Gastrocnemius medialis (tissue), 4 donors: ENCODE results near the gene GPR176. TPM values are rescaled to one million over a fixed set of nuclear protein-coding genes. Genes with fewer than 3 reads are reported as not detected.

Experiments
- ATAC-seq, 2 donors: fragments of 150-250 bp; one replicate each; pipeline ENCODE4 v1.9.1; 2016
- DNase-seq, 2 donors: peaks; one replicate each; pipeline ENCODE4 v3.0.0-alpha.2; 2019
- H3K27ac ChIP-seq, 4 donors: fragments of 200-600 bp; sonication (generic); 1 replicate in 1 of 4; 2 replicates in 3 of 4; pipeline ENCODE4 v1.5.1; 2016 to 2018; ENCODE audit warnings: mild to moderate bottlenecking in 2 of 4, moderate library complexity in 1 of 4
- H3K27me3 ChIP-seq, 3 donors: fragments of 200-600 bp; sonication (generic) in 2 of 3; 1 replicate in 1 of 3; 2 replicates in 2 of 3; pipeline versions ENCODE4 v1.5.1 to v1.6.0; 2016 to 2019; ENCODE audit warnings: mild to moderate bottlenecking in 1 of 3, moderate library complexity in 1 of 3
- H3K36me3 ChIP-seq, 2 donors: fragments of 200-600 bp; sonication (generic) in 1 of 2; one replicate each; pipeline ENCODE4 v1.5.1; 2017 to 2018
- H3K4me1 ChIP-seq, 2 donors: fragments of 200-600 bp; sonication (generic) in 1 of 2; one replicate each; pipeline ENCODE4 v1.5.1; 2016 to 2017; ENCODE audit warnings: mild to moderate bottlenecking in 2 of 2
- H3K4me3 ChIP-seq, 4 donors: fragments of 200-600 bp; sonication (generic) in 3 of 4; 1 replicate in 1 of 4; 2 replicates in 3 of 4; pipeline ENCODE4 v1.5.1; 2016 to 2019; ENCODE audit warnings: mild to moderate bottlenecking in 2 of 4
- H3K9me3 ChIP-seq, 3 donors: fragments of 200-600 bp; sonication (generic) in 2 of 3; 1 replicate in 1 of 3; 2 replicates in 2 of 3; pipeline ENCODE4 v1.5.1; 2016 to 2019
- CTCF ChIP-seq, 5 experiments: fragments of 450-650 bp in 3 of 5; fragments of 200-600 bp in 2 of 5; sonication (generic) in 2 of 5; IDR thresholded peaks in 4 of 5; conservative IDR thresholded peaks in 1 of 5; 1 replicate in 4 of 5; 2 replicates in 1 of 5; pipeline ENCODE4 v1.5.1; 2016 to 2019; ENCODE audit warnings: antibody characterized with exemption in 5 of 5, mild to moderate bottlenecking in 3 of 5, moderate library complexity in 3 of 5
- POLR2A ChIP-seq, 2 donors: fragments of 450-650 bp; IDR thresholded peaks; one replicate each; pipeline ENCODE4 v1.6.1; 2017; ENCODE audit warnings: antibody characterized with exemption in 2 of 2, mild to moderate bottlenecking in 2 of 2, moderate library complexity in 2 of 2
- in situ Hi-C, 4 donors: fragments of 200-750 bp; cut with MboI; loops; one replicate each; pipeline versions ENCODE4 v1.15.0 to v1.8.0; 2017; ENCODE audit warnings: low sequenced_read_pairs in 4 of 4
- intact Hi-C: fragments of 100-400 bp; cut with DNase I; formaldehyde crosslinking; loops from one replicate; pipeline ENCODE4 v1.15.1; 2023; ENCODE audit warnings: low total_unique reads
- total RNA-seq, 4 donors: library from RNA; depleted of rRNA; stranded (reverse); fragments of >200 nt; gene quantifications; one replicate each; pipeline versions ENCODE4 v1.1.0 to v1.2.3, GENCODE V29; 2016

The GPR176 gene
- total RNA-seq, 4 donors from 2014 or later, result 1.1 to 3.0 (median 1.7) TPM

- Histone ChIP-seq H3K27ac (no peak overlapping the region), H3K27me3 (no peaks in the 10 kb centered on the region), H3K36me3 (no peaks in the 10 kb centered on the region), H3K4me3 (no peak overlapping the region), H3K9me3 (no peaks in the 10 kb centered on the region), H3K4me1 (no peaks in the 10 kb centered on the region)
- in situ Hi-C loops, result no loop called here
- intact Hi-C loops, result no loop called here
- TF ChIP-seq CTCF (IDR thresholded peaks at IDR 0.05 in 4 of 5, conservative IDR thresholded peaks at IDR 0.05 in 1 of 5) (no peak), POLR2A (IDR thresholded peaks at IDR 0.05) (no peak)
- DNase-seq, result no peak
- ATAC-seq, result no peak
Observed at GRCh38 chr15:39889601-39890000, 30.5 kb downstream of the GPR176 start.

- Histone ChIP-seq H3K36me3 (no peaks in the 10 kb centered on the region), H3K27ac (no peak overlapping the region), H3K9me3 (no peaks in the 10 kb centered on the region), H3K4me1 (no peaks in the 10 kb centered on the region), H3K4me3 (no peak overlapping the region), H3K27me3 (no peaks in the 10 kb centered on the region)
- no peak for DNase-seq
- TF ChIP-seq CTCF (IDR thresholded peaks at IDR 0.05 in 4 of 5, conservative IDR thresholded peaks at IDR 0.05 in 1 of 5), result no peak
- no peak for TF ChIP-seq POLR2A (IDR thresholded peaks at IDR 0.05)
- intact Hi-C loops (no loop called here), in situ Hi-C loops (no loop called here)
- ATAC-seq, result no peak
Observed at GRCh38 chr15:39888809-39889208, 31.3 kb downstream of the GPR176 start.

- DNase-seq, result no peak
- intact Hi-C loops, result no loop called here
- ATAC-seq, result no peak
- in situ Hi-C loops, result no loop called here
- H3K4me3 ChIP-seq, result no peak overlapping the region
- TF ChIP-seq CTCF (IDR thresholded peaks at IDR 0.05 in 4 of 5, conservative IDR thresholded peaks at IDR 0.05 in 1 of 5) (no peak), POLR2A (IDR thresholded peaks at IDR 0.05) (no peak)
- H3K36me3 ChIP-seq, result no peaks in the 10 kb centered on the region
- no peaks in the 10 kb centered on the region for H3K9me3 ChIP-seq
- no peaks in the 10 kb centered on the region for H3K27me3 ChIP-seq
- no peaks in the 10 kb centered on the region for H3K4me1 ChIP-seq
- H3K27ac ChIP-seq, result no peak overlapping the region
Observed at GRCh38 chr15:39888243-39888642, 31.8 kb downstream of the GPR176 start.

GRCh38 chr15:39887832-39888231 lies 32.2 kb downstream of the GPR176 start:
- Histone ChIP-seq H3K4me1 (no peaks in the 10 kb centered on the region), H3K36me3 (no peaks in the 10 kb centered on the region), H3K9me3 (no peaks in the 10 kb centered on the region), H3K4me3 (no peak overlapping the region), H3K27ac (no peak overlapping the region), H3K27me3 (no peaks in the 10 kb centered on the region)
- intact Hi-C loops, result no loop called here
- in situ Hi-C loops, result no loop called here
- ATAC-seq (no peak), DNase-seq (no peak)
- no peak for TF ChIP-seq CTCF (IDR thresholded peaks at IDR 0.05 in 4 of 5, conservative IDR thresholded peaks at IDR 0.05 in 1 of 5)
- TF ChIP-seq POLR2A (IDR thresholded peaks at IDR 0.05), result no peak

GRCh38 chr15:39887211-39887610 lies 32.9 kb downstream of the GPR176 start:
- no peak overlapping the region for H3K4me3 ChIP-seq
- ATAC-seq, result no peak
- H3K27ac ChIP-seq, result no peak overlapping the region
- DNase-seq, result no peak
- no peaks in the 10 kb centered on the region for H3K27me3 ChIP-seq
- TF ChIP-seq CTCF (IDR thresholded peaks at IDR 0.05 in 4 of 5, conservative IDR thresholded peaks at IDR 0.05 in 1 of 5), result no peak
- TF ChIP-seq POLR2A (IDR thresholded peaks at IDR 0.05), result no peak
- no peaks in the 10 kb centered on the region for H3K36me3 ChIP-seq
- H3K9me3 ChIP-seq, result no peaks in the 10 kb centered on the region
- in situ Hi-C loops, result no loop called here
- intact Hi-C loops, result no loop called here
- no peaks in the 10 kb centered on the region for H3K4me1 ChIP-seq
